Measurements from ENCODE around the gene GTPBP3.

- TF ChIP-seq CTCF (conservative IDR thresholded peaks at IDR 0.05 in 1 of 2, IDR thresholded peaks at IDR 0.05 in 1 of 2; ENCODE audit: extremely low read depth in 1 of 2, insufficient read depth in 1 of 2, low read depth in 1 of 2, low read length in 2 of 2): no peak
- no peak for TF ChIP-seq EZH2 (IDR thresholded peaks at IDR 0.05; ENCODE audit: borderline replicate concordance, low read length)
Observed at GRCh38 chr19:17370026-17370587, 32.8 kb downstream of the GTPBP3 start.

All from mammary epithelial cell (primary cell).